NCI-H1436 (cell line): ENCODE measurements around the gene NKD2.
A peak's percentile ranks its signal among the peaks of the same experiment; 100 is the strongest.
"Not testable (repeated sequence)": the region's sequence is repeated elsewhere in the genome, so short reads cannot be mapped to it uniquely, and the experiment has no call there.

Experiments used
- DNase-seq: peaks from one replicate; lab custom pipeline; 2025; lab: John Stamatoyannopoulos, UW

Gene NKD2, protein sequence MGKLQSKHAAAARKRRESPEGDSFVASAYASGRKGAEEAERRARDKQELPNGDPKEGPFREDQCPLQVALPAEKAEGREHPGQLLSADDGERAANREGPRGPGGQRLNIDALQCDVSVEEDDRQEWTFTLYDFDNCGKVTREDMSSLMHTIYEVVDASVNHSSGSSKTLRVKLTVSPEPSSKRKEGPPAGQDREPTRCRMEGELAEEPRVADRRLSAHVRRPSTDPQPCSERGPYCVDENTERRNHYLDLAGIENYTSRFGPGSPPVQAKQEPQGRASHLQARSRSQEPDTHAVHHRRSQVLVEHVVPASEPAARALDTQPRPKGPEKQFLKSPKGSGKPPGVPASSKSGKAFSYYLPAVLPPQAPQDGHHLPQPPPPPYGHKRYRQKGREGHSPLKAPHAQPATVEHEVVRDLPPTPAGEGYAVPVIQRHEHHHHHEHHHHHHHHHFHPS

DNA sequence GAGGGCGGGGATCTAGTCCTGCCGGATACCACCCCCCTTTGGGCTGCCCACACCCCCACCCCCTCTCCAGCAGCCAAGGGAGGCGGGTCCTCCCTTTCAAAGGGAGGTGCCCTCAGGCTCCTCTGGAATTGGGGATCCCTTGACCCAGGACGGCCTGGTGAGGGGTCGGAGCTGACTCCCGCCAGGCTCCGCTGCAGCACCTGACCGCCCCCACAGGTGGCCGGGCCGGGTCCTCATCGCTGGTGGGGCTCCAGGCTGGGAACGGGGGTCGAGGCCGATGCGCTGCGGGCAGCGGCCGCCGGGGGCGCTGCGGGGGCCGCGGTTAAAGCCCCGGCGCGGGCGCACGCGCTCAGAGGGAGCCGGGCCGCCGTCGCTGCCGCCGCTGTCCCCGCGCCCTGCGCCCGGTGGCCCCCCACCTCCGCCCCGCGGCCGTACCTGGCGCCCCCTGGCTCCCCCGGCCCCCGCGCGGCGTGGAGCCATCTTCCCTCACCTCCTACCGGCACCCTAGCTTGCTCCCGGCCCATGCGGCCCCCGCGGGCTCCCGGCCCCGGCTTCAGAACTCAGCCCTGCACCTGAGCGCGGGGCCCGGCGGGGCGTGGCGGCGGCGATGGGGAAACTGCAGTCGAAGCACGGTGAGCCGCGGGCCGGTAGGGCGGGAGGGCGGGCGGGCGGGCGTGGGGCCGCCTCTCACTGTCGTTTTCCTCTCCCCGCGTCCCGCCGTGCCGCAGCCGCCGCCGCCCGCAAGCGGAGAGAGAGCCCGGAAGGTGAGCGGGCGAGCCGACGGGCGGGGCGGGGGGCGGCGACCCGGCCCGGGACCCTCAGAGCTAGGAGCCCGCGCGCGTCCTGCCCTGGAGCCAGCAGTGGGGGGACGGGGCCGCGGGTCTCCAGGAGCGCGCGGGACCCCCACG is at the start of gene NKD2:
Gene NKD2, plus strand, starts transcription at position 352 of the 908 bp plus-strand sequence. Its CDS starts 256 bp downstream, at position 608.
- DNase-seq = no peak

DNA sequence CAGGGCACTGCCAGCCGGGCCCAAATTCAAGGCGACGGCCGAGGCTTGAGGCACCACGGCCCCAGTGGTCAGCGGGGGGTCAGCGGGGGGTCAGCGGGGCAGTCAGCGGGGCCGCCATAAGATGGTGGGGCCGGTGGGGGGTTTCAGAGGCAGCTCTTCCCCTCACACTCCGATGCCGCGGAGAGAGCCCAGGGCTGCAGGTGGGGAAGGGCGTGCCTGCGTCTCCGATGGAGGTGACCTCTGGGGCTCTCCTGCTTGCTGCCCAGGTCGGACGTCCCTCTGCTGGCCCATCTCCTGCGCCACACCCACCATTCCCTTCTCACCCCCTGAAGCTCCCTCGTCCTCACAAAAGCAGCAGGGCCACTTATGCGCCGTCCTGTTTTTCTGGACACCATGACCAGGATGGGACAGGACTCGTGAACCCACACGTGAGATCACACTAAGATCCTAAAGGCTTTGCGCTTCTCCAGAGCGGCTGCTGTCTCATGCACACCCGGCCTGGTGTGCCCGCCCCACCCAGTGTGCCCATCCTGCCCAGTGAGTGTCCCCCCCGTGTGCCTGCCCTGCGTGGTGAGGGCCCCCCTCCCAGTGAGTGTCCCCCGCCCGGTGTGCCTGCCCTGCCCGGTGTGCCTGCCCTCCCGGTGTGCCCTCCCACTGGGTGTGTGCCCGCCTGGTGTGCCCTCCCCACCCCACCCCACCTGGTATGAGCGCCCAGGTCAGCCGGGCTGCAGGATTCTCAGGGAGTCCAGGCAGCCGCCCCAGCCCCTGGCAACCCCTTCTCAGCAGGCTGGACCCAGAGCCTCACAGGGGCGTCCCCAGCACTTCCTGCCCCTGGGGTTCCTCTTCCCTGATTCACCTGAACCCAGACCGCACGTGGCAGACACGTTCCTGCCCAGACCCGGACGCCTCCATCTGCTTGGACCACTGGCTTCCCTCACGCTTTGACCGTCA is 48.7 kb upstream of the NKD2 start:
- DNase-seq = no peak

DNA sequence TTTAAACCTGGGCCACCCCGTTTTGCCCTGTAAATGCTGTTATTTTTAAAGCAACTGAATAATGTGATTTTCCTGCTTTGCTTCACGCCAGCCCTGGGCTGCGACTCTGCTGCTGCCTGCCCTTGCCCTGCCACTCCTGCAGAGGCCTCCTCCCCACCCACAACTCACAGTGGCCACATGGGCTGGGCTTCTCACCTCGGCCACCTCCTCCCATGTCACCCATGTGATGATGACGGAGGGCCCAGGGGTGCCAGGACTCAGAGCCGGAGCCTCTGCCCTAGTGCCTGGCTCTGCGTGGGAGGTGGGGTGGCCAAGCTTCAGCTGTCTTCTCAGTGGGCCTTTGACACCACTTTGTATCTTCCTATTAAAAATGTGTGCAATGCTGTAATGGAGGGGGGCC is 48.1 kb upstream of the NKD2 start:
- DNase-seq = no peak

DNA sequence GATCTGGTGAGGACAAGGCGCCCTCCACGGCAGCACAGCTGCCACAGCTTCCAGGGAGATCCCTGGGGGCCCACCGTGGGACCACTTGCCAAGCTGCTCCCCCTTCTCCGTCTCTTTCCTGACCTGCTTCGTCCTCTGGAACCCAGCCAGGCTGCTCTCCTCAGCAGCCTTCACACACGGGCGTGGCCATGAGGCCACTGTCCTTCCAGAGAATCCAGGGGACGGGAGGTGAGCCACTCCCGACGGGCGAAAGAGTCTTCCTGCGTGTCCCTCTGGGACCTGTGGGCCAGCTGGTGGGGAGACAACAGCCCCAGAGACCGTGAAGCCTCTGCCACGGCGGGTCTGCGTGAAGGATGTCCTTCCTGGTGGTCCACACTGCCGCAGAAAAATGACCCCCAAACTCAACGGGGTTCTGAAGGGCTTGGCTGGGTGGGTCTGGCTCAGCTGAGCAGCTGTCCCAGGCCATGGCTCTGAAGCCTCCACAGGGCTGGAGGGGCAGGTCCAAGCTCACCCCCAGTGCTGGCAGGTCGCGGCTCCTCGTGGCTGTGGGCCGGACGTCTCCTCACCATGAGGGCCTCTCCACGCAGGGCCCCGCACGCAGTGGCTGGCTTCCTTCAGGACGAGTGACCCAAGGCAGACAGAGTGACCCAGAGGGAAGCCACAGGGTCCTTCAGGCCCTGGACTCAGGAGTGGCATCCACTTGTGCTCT is 47.4 kb upstream of the NKD2 start:
- DNase-seq = no peak

DNA sequence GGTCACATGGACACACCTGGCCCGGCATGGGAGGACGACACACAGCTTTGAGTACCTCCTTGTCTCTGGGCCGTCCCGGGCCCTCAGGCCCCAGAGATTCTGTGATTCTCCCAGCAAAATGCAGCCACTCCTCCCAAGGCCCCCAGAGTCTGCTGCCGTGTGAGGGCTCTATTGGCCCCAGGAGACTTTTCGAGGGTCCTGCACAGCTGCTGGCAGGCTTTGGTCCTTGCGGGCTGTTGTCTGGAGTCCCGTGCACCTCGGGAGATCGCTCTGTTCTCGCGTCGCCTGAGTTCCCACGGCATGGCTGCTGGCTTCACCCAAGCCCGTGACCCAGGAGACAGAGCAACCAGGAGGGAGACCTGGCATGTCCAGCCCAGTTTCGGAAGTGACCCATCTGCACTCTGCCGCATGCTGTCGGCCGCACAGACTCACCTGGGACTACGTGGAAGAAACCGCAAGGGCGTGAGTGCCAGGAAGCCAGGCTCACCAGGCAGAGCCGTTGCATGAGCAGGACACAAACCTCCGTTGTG is 46.8 kb upstream of the NKD2 start:
- peak; percentile 28 for DNase-seq

DNA sequence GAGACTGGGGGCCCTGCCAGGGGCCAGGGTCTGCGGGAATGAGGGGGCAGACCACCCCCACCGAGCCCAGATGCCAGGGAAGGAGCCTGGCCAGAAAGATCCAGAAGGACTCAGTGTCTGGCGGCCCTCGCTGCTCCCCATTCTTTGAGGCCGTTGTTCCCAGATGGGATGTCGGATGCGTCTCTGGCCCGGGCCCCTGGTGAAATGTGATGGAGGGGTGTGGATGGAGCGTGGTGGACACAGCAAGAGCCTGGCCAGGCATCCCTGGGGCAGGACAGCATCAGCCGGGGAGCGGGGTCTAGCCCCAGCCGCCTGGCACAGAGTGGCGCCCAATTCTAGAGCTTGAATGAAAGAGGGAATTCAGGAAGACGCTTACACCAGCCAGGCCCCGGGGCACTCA is 46.2 kb upstream of the NKD2 start:
- DNase-seq = no peak

DNA sequence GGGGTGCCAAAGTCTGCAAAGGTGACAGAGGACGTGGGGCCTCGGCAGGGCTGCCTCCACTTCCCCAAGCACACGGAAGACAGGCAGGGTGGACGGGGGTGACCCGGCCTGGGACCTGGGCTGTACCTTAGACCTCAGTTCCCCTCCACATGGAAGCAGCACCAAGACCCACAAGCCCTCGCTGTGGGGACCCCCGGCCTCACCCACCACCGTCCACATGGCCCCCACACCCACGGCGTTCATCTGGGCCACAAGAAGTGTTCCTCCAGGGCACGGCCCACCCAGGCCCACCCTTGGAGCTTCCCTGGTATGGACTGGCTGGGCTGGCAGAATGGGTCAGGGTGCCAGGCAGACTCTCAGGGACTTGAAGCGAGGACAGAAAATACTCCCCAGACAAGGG is 45.8 kb upstream of the NKD2 start:
- DNase-seq = no peak

DNA sequence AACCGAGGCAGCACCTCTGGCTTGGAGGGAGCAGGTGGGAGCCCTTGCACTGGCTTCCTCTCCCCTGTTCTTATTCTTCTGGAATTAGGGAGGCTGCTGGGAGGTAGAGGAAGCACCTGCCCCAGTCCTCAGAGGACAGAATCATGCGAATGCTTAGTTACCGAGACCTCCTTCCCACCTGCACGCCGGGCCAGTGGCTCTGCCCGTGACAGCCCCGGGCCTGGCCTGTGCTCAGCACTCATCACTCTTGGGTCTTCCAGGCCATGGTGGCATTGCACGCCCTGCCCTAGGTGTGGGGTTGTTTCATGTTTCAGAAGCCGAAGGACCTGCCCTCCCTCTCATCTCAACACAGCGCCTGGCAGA is 45.3 kb upstream of the NKD2 start:
- no peak for DNase-seq

DNA sequence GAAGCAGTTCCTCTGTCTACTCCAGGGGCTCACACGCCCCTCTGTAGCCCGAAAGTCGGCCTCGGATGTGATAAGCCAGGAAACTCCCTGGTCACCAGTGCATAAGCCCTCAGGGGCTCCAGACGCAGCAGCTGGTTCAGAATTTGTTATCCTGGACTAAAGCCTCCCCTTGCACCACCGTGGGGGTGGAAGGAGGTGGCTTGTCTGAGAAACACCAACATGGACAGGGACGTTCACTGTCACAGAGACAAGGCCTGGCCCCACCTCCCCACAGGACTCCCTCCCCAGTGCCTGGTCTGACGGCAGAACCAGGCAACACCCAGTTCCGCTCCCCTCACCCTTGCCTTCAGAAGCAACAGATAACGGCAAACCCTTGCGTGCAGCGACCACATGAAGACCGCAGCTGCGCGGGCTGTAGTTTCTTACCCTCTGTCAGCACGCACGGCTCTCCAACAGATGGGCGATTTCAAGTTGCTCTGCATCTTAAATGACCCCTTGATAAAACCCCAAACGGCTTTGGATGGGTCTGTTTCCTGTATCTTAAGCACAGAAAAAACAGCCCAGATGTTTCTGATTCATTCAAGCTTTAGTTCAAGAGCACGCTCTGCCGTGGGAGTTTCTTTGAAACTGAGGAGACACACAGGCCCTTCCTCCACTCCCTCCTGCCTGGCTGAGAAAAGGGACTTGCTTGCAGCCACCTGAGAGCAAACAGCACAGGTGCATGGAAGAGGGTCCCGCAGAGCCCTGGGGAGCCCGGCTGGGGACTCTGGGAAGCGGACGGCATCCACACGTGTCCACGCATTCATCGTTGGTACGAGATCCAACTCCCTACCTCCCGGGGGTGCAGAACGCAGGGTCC is 44.7 kb upstream of the NKD2 start:
- no peak for DNase-seq

DNA sequence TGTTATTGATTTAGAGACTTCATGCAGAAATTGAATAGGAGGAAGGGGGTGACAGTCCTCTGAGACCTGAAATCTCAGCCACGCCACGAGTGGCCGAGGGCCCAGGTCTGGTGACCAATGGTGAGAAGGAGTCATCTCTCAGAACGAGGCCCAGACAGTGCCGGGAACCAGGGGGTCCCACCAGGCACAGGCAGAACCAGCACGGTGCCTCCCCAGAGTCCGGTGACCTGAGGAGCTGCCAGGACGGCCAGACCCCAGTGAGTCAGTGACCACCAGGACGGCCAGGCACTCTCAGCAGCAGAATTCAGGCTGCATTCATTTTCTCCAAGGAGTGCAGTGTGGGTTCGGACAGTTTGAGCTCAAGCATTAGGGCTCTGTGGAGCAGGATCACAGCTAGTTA is 43.8 kb upstream of the NKD2 start:
- DNase-seq = no peak

DNA sequence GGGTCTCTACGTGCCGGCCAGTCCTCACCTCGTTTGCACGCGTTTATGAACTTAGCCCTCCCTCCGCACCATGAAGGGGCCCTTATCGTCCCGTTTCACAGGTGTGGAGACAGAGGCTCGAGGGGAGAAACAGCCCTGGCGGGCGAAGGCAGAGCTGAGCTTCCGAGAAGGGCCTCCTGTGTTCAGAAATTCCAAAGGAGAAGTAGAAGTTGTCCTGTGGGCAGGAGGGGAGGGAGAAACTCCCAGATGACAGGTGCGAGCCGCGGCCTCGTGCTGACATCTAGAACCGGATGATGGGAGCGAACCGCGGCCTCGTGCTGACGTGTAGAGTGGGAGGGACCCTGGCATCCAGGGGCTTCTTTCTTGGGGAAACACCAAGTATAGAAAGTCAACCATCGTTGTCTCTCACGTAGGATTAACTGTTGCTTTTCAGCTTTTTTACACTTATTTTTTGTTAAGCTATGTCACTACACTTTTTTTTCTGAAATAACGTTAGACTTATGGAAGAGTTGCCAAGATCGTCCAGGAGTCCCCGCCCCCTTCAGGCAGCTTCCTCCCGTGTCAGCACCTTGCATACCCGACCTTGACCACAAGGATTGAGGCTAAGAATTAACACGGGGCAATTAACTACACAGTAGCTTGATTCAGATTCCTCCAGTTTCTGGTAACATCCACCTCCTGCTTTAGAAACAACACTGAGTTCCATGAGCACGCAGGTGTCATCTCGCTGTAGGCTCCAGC is 42.8 kb upstream of the NKD2 start:
- no peak for DNase-seq

DNA sequence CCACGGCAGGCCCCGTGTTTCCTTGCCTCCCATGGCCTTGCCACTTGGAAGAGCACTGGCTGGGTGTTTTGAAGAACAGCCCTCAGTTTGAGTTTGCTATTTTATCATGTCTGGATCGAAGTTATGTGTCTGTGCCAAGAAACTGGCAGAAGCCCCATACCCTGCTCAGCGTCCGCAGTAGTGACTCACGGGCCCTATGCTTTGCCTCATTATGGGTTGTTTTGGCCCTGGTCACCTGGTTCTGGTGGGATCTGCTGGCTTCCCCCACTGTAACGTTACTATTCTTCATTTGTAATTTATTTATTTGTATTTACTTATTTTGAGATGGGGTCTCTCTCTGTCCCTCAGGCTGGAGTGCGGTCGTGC is 42.3 kb upstream of the NKD2 start:
- DNase-seq = no peak

DNA sequence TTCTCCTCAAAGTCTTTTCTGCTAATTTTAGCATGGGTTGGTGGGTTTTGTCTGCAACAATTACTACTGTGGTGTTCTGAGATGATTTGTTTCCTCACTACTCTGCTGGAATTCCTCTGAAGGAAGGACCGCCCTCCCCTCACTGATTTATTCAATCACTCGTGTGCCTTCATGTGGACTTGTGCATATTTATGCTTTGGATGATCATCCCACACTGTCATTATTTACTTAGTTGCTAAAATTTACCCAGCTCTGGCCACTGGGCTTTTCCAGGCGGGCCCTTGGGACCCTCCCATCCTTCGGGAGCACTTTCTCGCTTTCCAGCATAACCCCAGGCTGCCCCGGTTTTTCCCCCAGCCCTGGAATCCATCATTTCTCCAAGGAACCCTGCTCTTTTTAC is 41.7 kb upstream of the NKD2 start:
- no peak for DNase-seq

DNA sequence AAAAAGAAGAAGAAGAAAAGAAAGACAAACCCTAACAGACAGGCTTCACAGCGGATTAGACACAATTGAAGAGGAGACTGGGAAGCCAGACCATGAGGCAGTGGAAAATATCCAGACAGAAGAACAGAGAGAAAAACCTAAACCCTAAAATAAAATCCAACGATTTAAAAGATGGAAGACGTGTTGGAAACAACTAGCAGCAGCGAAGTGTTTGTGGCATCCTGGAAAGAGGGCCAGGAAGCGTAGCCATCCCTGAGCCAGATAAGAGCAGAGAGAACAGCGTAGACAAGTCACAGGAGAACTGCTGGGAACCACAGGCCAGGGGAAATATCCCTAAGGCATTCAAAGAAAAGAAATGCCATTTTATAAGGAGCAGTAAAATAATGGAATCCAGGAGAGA is 39.7 kb upstream of the NKD2 start:
- no peak for DNase-seq

DNA sequence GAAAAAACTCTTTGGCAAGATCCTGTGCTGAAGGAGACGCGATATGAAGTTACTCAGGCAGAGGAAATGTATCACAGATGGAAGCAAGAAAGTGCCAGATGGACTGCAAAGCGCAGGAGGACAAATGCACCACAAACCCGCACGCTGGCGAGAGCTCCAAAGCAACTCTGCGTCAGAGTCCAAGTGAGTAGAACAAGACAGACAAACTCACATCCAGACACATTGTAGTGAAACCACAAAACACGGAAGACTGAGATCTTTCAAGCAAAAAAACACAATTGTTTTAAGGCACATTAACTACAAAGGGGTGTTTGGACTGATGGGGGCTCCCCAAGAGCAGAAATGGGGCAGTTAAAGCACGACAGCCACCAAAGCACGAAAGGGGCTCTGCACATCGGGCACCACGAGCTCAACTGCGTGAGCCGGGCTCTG is 39.2 kb upstream of the NKD2 start:
- DNase-seq = no peak

DNA sequence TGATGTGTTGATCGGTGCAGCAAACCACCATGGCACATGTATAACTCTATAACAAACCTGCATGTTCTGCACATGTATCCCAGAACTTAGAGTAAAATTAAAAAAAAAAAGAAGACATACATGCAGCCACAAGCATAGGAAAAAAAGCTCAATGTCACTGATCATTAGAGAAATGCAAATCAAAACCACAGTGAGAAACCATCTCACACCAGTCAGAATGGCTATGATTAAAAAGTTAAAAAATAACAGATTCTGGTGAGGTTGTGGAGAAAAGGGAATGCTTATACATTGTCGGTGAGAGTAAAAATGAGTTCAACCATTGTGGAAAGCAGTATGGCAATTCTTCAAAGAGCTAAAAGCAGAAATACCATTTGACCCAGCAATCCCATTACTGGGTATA is 36.0 kb upstream of the NKD2 start:
- not testable (repeated sequence) for DNase-seq

DNA sequence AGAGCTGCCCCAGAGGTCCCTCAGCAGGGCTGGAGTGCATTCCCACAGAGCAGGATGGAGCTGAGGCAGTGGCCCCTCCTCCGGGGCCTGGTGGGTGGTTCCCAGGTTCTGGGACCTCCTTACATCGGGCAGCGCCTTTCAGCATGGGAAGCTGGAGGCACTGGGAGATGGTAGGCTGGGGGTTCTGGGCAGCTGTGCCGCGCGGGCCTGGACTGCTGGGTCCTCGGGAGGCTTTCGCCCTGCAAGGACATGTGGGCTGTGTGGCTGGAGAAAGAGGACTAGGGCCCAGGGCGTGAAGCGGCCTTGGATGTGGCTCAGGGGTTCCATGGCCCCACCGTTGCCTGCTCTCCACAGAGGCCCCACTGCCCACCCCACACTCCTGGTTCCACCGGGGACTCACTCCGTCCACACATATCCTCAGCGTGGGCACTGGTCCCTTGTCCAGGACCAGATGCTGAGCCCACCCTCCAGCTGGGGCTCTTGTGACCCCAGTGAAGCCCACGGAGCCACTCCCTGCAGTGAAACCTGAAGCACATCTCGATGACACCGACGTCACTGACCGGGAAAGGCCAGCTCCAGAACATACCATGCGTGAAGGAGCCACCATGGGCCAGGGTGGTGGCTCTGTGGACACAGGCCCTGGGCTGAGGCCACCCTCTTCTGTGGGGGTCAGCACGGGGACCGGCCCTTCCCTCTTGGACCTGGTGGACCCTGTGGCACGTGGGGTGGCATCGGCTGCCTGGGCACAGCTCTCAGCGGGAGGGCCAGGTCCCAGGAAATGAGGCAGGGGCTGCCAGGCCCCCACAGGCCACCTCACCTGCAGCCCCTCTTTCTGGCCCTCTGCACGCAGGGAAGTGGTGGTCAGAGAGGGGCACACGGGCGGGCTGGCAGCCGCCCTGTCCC is 31.5 kb upstream of the NKD2 start:
- no peak for DNase-seq

DNA sequence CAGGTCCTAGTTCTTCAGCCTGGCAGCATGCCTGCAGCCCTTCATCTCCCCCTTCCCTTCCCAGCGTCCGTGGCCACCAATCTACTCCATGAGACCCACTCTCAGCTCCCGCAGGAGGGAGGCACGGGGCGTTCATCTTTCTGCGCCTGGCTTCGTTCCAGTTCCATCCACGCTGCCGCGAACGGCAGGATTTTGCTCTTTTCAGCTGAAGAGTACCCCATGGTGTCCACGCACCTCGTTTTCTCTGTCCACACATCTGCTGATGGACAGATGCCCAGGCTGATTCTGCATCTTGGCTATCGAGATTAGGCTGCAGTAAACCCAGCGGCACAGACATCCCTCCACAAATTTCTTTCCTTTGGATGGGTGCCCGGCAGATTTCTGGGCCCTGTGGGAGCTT is 30.5 kb upstream of the NKD2 start:
- DNase-seq = no peak
